Peyer's patch (tissue), 4 donors: Measurements from ENCODE around the gene MMP27. TPM values are rescaled to one million over a fixed set of nuclear protein-coding genes. Genes with fewer than 3 reads are reported as not detected.

Source experiments
- DNase-seq, 3 donors: peaks; one replicate each; pipeline ENCODE4 v3.0.0-alpha.2; 2017 to 2019
- H3K27ac ChIP-seq, 4 donors: fragments of 200-600 bp; sonication (generic); one replicate each; pipeline ENCODE4 v1.5.1; 2016 to 2019
- H3K27me3 ChIP-seq, 2 donors: fragments of 200-600 bp; sonication (generic); one replicate each; pipeline ENCODE4 v1.5.1; 2019
- H3K36me3 ChIP-seq, 3 donors: fragments of 200-600 bp; sonication (generic); one replicate each; pipeline ENCODE4 v1.5.1; 2016 to 2019
- H3K4me1 ChIP-seq, 4 donors: fragments of 200-600 bp; sonication (generic); one replicate each; pipeline ENCODE4 v1.5.1; 2016 to 2019
- H3K4me3 ChIP-seq, 4 donors: fragments of 200-600 bp; sonication (generic); 1 replicate in 3 of 4; 2 replicates in 1 of 4; pipeline ENCODE4 v1.5.1; 2016 to 2019; ENCODE audit warnings: mild to moderate bottlenecking in 1 of 4
- H3K9me3 ChIP-seq, 4 donors: fragments of 200-600 bp; sonication (generic); one replicate each; pipeline ENCODE4 v1.5.1; 2016 to 2019; ENCODE audit warnings: mild to moderate bottlenecking in 1 of 4
- CTCF ChIP-seq, 6 experiments: fragments of 450-650 bp in 4 of 6; fragments of 200-600 bp in 2 of 6; sonication (generic) in 1 of 6; IDR thresholded peaks; one replicate each; pipeline ENCODE4 v1.5.1; 2017 to 2019; ENCODE audit warnings: antibody characterized with exemption in 6 of 6, mild to moderate bottlenecking in 3 of 6, moderate library complexity in 1 of 6
- POLR2A ChIP-seq, 2 donors: fragments of 450-650 bp; IDR thresholded peaks; one replicate each; pipeline ENCODE4 v1.5.1; 2017; ENCODE audit warnings: antibody characterized with exemption in 2 of 2, mild to moderate bottlenecking in 2 of 2, moderate library complexity in 2 of 2
- total RNA-seq, 4 donors: library from RNA; depleted of rRNA; stranded (reverse); fragments of >200 nt; gene quantifications; one replicate each; pipeline ENCODE4 v1.1.0, GENCODE V29; 2016

The MMP27 gene
- total RNA-seq, 4 donors from 2014 or later: 0.40 TPM; not detected in 3

GRCh38 chr11:102722821-102723220, 17.3 kb upstream of the MMP27 start:
- Histone ChIP-seq H3K27me3 (no peaks in the 10 kb centered on the region), H3K4me3 (no peak overlapping the region), H3K4me1 (no peaks in the 10 kb centered on the region), H3K27ac (no peak overlapping the region), H3K9me3 (no peaks in the 10 kb centered on the region), H3K36me3 (no peaks in the 10 kb centered on the region)
- no peak for TF ChIP-seq POLR2A (IDR thresholded peaks at IDR 0.05)
- TF ChIP-seq CTCF (IDR thresholded peaks at IDR 0.05): no peak
- no peak for DNase-seq

- no peak overlapping the region for H3K4me3 ChIP-seq
- H3K27ac ChIP-seq: no peak overlapping the region
- no peaks in the 10 kb centered on the region for H3K27me3 ChIP-seq
- no peaks in the 10 kb centered on the region for H3K4me1 ChIP-seq
- H3K9me3 ChIP-seq: no peaks in the 10 kb centered on the region
- DNase-seq: no peak
- TF ChIP-seq POLR2A (IDR thresholded peaks at IDR 0.05) (no peak), CTCF (IDR thresholded peaks at IDR 0.05) (no peak)
- H3K36me3 ChIP-seq: no peaks in the 10 kb centered on the region
These were observed 14.2 kb upstream of the MMP27 start for GRCh38 chr11:102719620-102720277.

GRCh38 chr11:102717280-102717679, 11.7 kb upstream of the MMP27 start:
- no peak for DNase-seq
- TF ChIP-seq CTCF (IDR thresholded peaks at IDR 0.05) (no peak), POLR2A (IDR thresholded peaks at IDR 0.05) (no peak)
- Histone ChIP-seq H3K36me3 (no peaks in the 10 kb centered on the region), H3K27ac (no peak overlapping the region), H3K4me3 (no peak overlapping the region), H3K27me3 (no peaks in the 10 kb centered on the region), H3K4me1 (no peaks in the 10 kb centered on the region), H3K9me3 (no peaks in the 10 kb centered on the region)

GRCh38 chr11:102716527-102716926, 11.0 kb upstream of the MMP27 start:
- Histone ChIP-seq H3K27me3 (no peaks in the 10 kb centered on the region), H3K4me3 (no peak overlapping the region), H3K36me3 (no peaks in the 10 kb centered on the region), H3K4me1 (no peaks in the 10 kb centered on the region), H3K9me3 (no peaks in the 10 kb centered on the region), H3K27ac (no peak overlapping the region)
- TF ChIP-seq POLR2A (IDR thresholded peaks at IDR 0.05): no peak
- TF ChIP-seq CTCF (IDR thresholded peaks at IDR 0.05): no peak
- DNase-seq: no peak

- H3K4me3 ChIP-seq: no peak overlapping the region
- H3K27me3 ChIP-seq: no peaks in the 10 kb centered on the region
- no peak for DNase-seq
- no peaks in the 10 kb centered on the region for H3K9me3 ChIP-seq
- H3K4me1 ChIP-seq: no peaks in the 10 kb centered on the region
- no peak overlapping the region for H3K27ac ChIP-seq
- TF ChIP-seq POLR2A (IDR thresholded peaks at IDR 0.05) (no peak), CTCF (IDR thresholded peaks at IDR 0.05) (no peak)
- no peaks in the 10 kb centered on the region for H3K36me3 ChIP-seq
These were observed 6.6 kb upstream of the MMP27 start for GRCh38 chr11:102712137-102712536.
